Regular cardiac myocyte (primary cell): Measurements from ENCODE around the gene OR5D14. TPM values are rescaled to one million over a fixed set of nuclear protein-coding genes. Genes with fewer than 3 reads are reported as not detected.

Experiments
- total RNA-seq: library from RNA; depleted of rRNA; stranded (reverse); fragments of >200 nt; gene quantifications from 2 replicates; pipeline ENCODE4 v1.2.3, GENCODE V29; 2014

OR5D14 gene
- not detected in 2 replicates for total RNA-seq

DNA sequence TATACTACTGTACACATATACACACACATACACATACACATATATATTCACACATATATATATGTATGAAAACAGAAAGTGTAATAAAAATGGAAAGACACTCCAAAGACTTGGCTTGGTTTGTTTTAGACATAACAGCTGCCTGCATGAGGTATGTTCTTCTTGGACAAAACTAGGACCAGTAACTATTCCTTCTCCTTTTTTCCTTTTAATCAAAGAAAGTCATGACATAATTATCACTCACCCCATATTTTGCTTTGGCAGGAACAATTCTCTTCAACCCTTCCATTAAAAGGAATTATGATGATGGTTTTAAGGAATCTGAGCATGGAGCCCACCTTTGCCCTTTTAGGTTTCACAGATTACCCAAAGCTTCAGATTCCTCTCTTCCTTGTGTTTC lies at the start of gene OR5D14:
Gene OR5D14, plus strand, starts transcription at position 301 of the 400 bp plus-strand sequence. Its CDS starts 0 bp downstream, at position 301.

DNA sequence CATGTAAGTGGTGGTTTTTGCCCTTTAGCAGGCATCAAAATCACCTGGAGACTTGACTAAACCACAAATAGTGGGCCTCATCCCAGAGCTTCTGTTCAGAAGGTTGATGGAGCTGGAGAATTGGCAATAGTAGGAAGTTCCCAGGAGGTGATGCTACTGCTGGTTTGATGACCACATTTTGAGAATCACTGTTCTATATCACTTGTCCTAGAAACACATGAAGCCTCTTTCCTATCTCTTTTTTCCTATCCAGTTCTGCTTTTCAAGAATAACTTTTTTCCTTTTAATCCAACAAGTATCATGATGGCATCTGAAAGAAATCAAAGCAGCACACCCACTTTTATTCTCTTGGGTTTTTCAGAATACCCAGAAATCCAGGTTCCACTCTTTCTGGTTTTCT lies 22.2 kb upstream of the OR5D14 start, which contains the start of gene OR5D13:
Gene OR5D13, plus strand, starts transcription at position 301 of the 400 bp plus-strand sequence. Its CDS starts 0 bp downstream, at position 301.

GRCh38 chr11:55811067-55811466 lies 15.7 kb downstream of the OR5D14 start, which contains the start of gene OR5L1:
Gene OR5L1 (plus strand): TSS chr11:55811367. CDS start chr11:55811467, 100 bp downstream.

DNA sequence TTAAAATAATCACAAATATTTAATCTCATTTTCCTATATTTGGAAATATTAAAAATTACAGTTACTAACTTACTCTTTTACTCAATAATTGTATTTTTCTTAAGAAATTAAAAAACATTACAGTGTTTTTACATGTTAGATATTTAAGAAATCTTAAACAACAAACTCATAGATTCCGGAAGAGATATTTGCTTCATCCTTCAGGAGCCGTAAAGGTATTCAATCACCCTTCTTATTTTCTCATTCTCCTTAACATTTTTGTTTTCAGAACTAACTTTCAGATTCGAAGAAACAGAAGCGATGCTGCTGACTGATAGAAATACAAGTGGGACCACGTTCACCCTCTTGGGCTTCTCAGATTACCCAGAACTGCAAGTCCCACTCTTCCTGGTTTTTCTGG lies 24.0 kb downstream of the OR5D14 start, which contains the start of gene OR5D18:
Gene OR5D18, plus strand, starts transcription at position 301 of the 400 bp plus-strand sequence. Its CDS starts 0 bp downstream, at position 301.

GRCh38 chr11:55826919-55827318 lies 31.6 kb downstream of the OR5D14 start, which contains the start of gene OR5L2:
Gene OR5L2 (plus strand): TSS chr11:55827219. CDS start chr11:55827219, 0 bp downstream.

GRCh38 chr11:55838452-55838851 lies 43.1 kb downstream of the OR5D14 start, which contains the start of gene OR5D16:
Gene OR5D16 (plus strand): TSS chr11:55838752. CDS start chr11:55838752, 0 bp downstream.

Other genes starting within 250 kb of the OR5D14 start
- not detected in 2 replicates for gene OR4C15, start 241.1 kb upstream of the OR5D14 start, total RNA-seq
- gene OR4C16, start 223.4 kb upstream of the OR5D14 start, total RNA-seq, result not detected in 2 replicates
- gene OR4C11, start 187.9 kb upstream of the OR5D14 start, total RNA-seq, result not detected in 2 replicates
- not detected in 2 replicates for gene OR4P4, start 160.4 kb upstream of the OR5D14 start, total RNA-seq
- not detected in 2 replicates for gene OR4S2, start 147.2 kb upstream of the OR5D14 start, total RNA-seq
- not detected in 2 replicates for gene OR4C6, start 133.4 kb upstream of the OR5D14 start, total RNA-seq
- gene OR5D13, start 22.1 kb upstream of the OR5D14 start, total RNA-seq, result not detected in 2 replicates
- gene OR5L1, start 15.8 kb downstream of the OR5D14 start, total RNA-seq, result not detected in 2 replicates
- gene OR5D18, start 24.1 kb downstream of the OR5D14 start, total RNA-seq, result not detected in 2 replicates
- gene OR5L2, start 31.7 kb downstream of the OR5D14 start, total RNA-seq, result not detected in 2 replicates
- gene OR5D16, start 43.2 kb downstream of the OR5D14 start, total RNA-seq, result not detected in 2 replicates
- gene TRIM51, start 87.7 kb downstream of the OR5D14 start, total RNA-seq, result not detected in 2 replicates
- gene OR5W2, start 119.0 kb downstream of the OR5D14 start, total RNA-seq, result not detected in 2 replicates
- not detected in 2 replicates for gene OR5I1, start 140.8 kb downstream of the OR5D14 start, total RNA-seq
- gene OR10AG1, start 174.4 kb downstream of the OR5D14 start, total RNA-seq, result not detected in 2 replicates
- gene OR5F1, start 199.1 kb downstream of the OR5D14 start, total RNA-seq, result not detected in 2 replicates
- gene OR5AS1, start 232.1 kb downstream of the OR5D14 start, total RNA-seq, result not detected in 2 replicates